Endometrial microvascular endothelial cells (primary cell): ENCODE data around the gene ADISSP. TPM values are rescaled to one million over a fixed set of nuclear protein-coding genes. Genes with fewer than 3 reads are reported as not detected.

ENCODE experiments used
- in situ Hi-C: cut with HindIII; loops from 2 replicates; pipeline ENCODE4 v1.10.0; 2017; ENCODE audit warnings: low sequenced_read_pairs, low pct_unique_long_range_greater_than_20kb; ENCODE audit errors: inconsistent ontology term
- total RNA-seq: library from RNA; depleted of rRNA; stranded (reverse); fragments of >200 nt; gene quantifications from one replicate; pipeline ENCODE4 v1.2.3, GENCODE V29; 2015; ENCODE audit errors: inconsistent ontology term

ADISSP gene
- total RNA-seq, 1 donor from 2014 or later, result 85.9 TPM

DNA sequence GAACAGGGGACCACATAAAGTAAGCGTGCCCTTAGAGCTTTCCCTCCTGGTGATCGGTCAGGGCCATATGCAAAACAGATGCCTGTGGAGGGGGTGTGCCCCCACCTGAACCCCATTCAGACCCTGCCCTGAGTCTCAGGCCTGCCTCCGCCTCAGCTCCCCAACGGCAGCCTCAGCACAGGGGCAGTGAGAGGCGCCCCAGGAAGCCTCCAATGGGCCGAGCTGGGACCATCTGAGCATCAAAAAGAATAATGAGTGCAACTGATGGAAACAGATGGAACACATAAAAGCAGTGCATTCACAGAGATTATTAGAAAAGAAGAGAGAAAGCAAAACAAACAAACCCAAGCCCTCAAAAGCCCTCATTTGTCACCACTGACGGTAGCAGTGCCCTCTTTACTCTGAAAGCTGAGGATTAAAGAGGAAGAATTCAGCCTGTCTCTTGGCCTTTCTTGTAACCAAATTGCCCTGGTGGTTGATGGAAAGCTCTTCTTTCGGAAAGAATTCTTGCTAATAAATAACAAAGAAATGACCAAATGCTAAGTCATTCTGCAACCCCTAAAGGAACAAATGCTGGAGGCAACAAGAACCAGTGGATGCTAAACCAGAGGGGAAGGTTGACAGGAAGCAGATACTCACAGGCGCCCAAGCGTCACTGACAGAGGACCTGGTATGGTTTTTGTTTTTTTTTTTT is 6.8 kb downstream of the ADISSP start:
- in situ Hi-C loops, result no loop called here

GRCh38 chr20:3759884-3760283 is 7.7 kb downstream of the ADISSP start:
- in situ Hi-C loops, result no loop called here

DNA sequence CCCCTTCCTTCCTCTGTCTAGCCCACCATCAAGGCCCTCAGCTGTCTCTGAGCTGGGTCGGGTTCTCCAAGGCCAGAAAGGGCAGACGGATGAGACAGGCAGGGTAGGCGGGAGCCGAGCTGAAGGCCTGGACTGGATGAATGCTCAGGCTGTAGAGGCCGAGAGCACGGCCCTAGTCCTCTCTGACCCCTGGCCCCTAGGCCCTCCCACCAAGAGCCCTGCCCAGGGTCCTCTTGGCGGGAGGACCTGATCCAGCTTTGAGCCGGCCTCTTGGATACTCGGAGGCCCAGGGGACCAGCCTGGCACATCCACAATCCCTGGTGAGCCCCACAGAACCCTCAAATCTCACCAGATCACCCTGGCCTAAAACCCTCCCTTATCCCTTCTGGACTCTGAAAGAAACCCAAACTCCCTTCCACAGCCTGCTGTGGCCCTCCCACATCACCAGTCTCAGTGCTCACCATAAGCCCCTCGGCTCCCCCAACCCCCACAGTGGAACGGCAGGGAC is 8.2 kb downstream of the ADISSP start:
- in situ Hi-C loops, result no loop called here

- in situ Hi-C loops, result no loop called here
Observed at GRCh38 chr20:3758566-3758965, 9.0 kb downstream of the ADISSP start.

DNA sequence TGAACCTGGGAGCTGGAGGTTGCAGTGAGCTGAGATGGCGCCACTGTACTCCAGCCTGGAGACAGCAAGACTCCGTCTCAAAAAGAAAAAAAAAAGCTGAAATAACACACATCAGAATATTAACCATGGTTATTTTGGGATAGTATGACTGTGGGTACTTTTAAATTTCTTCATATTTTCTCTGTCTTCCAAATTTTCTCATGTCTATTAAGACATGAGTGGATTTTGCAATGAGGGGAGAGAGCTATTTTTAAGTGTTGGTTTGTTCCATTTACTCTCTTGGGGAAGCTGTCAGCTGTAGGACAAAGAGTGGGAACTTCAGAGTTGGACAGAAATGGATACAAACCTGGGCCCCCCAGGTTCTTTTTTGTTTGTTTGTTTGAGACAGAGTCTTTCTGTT is 10.3 kb downstream of the ADISSP start:
- in situ Hi-C loops, result no loop called here

DNA sequence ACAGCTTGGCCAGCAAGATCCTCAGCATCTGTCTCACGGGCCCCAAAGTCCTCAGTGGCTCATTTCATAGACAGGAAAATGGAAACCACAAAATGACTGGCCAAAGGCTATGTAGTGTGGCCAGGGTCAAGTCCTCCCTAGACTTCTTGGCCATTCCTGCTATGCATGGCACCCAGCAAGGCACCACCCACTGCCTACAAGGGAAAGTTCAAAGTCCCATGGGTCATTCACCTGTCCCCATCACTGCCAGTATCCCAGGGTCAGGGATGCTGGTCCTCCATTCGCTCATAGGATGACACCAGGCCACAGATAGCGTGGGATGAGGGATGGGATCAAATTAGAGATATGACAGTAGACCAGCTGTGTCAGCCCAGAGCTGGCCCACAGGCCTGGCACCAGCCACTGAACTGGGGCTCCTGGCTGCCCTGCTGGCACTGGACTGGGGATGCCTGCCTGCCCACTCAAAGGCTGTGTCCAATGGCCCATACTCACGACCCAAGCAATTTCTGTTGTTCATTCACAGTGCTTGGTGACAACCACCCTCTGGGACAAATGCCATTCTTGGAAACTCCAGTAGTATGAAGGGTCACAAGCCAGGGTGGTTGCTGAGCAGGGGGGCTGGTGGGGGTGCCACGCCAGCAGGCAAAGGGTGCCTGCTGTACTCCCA is 11.6 kb downstream of the ADISSP start:
- in situ Hi-C loops, result no loop called here

GRCh38 chr20:3755269-3755668 is 12.3 kb downstream of the ADISSP start:
- in situ Hi-C loops, result no loop called here

DNA sequence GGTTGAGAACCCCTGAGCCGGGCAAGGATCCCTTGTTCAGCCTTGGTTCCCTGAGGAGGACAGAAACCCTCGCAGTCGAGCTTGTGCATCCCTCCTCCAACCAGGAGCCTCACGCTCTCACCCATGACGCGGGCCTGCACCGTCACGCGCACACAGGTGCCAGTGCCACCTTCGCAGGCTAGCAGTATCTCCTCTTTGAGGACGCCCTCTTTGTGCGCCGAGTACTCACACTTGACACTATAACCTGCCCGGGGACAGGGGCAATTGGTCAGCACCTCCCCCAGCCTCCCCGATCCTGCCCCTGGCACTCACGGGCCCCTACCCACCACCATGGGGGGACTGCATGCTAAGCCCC is 13.3 kb downstream of the ADISSP start:
- in situ Hi-C loops, result no loop called here

- in situ Hi-C loops, result no loop called here
Observed at GRCh38 chr20:3753501-3754275, 13.9 kb downstream of the ADISSP start.

GRCh38 chr20:3753098-3753497 is 14.5 kb downstream of the ADISSP start:
- in situ Hi-C loops, result no loop called here

- in situ Hi-C loops, result no loop called here
Observed at GRCh38 chr20:3752386-3752759, 15.2 kb downstream of the ADISSP start.

DNA sequence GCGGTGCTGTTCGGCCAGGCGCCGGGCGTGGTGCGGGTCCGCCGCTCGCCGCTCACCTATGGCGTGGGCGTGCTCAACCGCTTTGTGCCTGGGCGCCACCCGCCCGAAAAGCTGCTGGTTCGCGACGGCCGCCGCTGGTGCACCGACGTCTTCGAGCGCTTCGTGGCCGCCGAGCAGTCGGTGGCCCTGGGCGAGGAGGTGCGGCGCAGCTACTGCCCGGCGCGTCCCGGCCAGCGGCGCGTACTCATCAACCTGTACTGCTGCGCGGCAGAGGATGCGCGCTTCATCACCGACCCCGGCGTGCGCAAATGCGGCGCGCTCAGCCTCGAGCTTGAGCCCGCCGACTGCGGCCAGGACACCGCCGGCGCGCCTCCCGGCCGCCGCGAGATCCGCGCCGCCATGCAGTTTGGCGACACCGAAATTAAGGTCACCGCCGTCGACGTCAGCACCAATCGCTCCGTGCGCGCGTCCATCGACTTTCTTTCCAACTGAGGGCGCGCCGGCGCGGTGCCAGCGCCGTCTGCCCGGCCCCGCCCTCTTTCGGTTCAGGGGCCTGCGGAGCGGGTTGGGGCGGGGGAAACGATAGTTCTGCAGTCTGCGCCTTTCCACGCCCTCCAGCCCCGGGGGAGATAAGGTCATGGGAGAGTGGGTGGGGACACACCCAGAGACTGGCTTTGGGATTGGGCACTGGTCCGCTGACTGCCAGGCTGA is 15.7 kb downstream of the ADISSP start:
- in situ Hi-C loops, result no loop called here

DNA sequence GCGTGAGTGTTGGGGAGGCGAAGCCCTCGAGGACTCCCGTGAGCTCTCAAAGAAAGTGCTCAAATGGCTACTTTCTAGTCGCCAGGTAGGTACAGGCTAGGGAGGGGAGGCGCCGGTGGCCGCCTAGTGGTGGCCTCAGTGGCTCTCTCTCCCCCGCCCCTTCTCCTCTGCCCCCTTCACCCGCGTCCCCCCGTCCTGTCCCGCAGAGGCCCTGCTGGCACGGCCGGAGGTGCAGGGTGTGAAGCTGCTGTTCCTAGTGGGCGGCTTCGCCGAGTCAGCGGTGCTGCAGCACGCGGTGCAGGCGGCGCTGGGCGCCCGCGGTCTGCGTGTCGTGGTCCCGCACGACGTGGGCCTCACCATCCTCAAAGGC is 16.3 kb downstream of the ADISSP start:
- in situ Hi-C loops, result no loop called here

DNA sequence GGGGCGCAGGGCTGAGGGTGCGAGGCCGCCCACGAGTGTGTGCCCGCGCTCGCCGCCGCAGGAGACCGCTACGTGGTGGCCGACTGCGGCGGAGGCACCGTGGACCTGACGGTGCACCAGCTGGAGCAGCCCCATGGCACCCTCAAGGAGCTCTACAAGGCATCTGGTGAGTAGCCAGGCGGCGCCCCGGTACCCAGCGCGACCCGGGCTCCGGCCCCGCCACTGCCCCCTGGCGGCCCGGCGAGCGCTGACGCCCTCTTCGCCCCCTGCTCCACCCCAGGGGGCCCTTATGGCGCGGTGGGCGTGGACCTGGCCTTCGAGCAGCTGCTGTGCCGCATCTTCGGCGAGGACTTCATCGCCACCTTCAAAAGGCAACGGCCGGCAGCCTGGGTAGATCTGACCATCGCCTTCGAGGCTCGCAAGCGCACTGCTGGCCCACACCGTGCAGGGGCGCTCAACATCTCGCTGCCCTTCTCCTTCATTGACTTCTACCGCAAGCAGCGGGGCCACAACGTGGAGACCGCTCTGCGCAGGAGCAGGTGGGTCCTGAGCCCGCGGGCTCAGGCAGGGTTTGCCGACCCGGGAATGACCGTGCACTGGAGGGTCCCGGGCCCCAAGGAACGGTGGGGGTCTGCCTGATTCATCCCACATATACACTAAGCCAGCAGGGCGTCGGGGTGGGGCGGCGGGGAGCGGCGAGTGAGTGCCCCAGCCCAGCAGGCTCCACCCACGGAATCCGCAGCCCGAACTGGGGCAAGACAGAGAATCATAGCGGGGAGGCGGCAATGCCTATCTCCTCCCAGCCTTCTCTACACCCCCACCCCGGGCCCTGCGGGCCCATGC is 17.6 kb downstream of the ADISSP start:
- in situ Hi-C loops, result no loop called here

DNA sequence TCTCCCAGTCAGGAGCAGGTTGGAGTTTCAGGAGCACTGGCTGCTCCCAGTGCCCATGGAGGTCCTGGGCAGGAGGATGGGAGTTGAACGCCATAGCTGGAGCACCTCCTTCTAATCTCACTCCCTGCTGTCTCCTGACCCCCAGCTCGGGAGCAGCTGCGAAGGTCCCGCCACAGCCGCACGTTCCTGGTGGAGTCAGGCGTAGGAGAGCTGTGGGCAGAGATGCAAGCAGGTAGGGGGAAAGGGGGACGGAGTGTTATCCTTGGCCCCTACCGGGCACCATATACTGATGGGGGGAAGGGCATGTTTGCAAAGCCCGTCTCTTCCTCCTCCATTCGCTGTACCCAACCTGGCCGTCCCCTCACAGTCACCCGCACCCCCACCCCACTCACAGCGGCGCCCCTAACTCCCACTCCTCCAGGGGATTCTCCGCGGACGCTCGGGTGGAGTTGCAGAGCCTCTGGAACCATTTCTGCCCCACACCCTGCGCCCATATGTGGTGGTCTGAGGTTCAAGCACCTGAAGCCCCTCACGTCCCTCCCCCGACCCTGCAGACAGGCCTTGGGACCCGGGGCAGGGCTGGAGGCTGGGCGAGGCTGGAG is 18.4 kb downstream of the ADISSP start:
- in situ Hi-C loops, result no loop called here

GRCh38 chr20:3748073-3748472 is 19.5 kb downstream of the ADISSP start:
- in situ Hi-C loops, result no loop called here

DNA sequence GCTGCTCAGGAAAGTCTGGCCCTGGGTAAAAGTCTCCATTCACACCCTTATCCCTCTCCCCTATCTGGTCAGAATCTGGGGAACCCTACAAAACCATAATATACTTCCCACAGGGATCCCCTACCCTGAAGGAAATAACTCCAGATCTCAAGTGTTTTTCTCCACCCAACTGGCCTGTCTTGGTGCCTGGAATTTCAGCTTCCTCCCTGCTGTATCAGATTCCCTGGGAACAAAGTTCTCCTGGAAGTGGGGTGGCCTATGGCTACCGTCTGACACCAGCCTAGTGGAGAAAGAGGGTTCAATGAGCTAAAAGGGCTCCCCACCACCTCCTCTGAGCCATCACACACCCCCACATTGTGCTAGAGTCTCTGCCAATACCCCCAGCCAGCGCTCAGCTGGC is 20.1 kb downstream of the ADISSP start:
- in situ Hi-C loops, result no loop called here

GRCh38 chr20:3745686-3746173 is 21.8 kb downstream of the ADISSP start:
- in situ Hi-C loops, result no loop called here
